HCT116 (cell line): Measurements from ENCODE around the gene ZNF652. TPM values are rescaled to one million over a fixed set of nuclear protein-coding genes. Genes with fewer than 3 reads are reported as not detected.

Experiments
- ATAC-seq: fragments of 200-7000 bp; cut with Tn5 transposase; 2 replicates; pipeline ENCODE4 v1.9.1; 2020; ENCODE audit warnings: mild to moderate bottlenecking, moderate library complexity
- BruUV-seq: library from RNA; stranded (reverse); fragments of 400-500 nt; replicated peaks from 2 replicates; lab custom pipeline; 2021; lab: Mats Ljungman, UMichigan
- CTCF ChIA-PET: fragments of 300-600 bp; sonication (Branson Sonifier 250); formaldehyde crosslinking; loops from one replicate; lab custom pipeline; 2021; ENCODE audit warnings: antibody characterized with exemption; lab: Charles Lee
- POLR2A ChIA-PET: fragments of 300-600, 350-600 bp; sonication (Branson Sonifier 250); formaldehyde crosslinking; loops from one replicate; lab custom pipeline; 2021; ENCODE audit warnings: antibody characterized with exemption; lab: Charles Lee
- RAD21 ChIA-PET, 2 experiments: fragments of 300-600 bp; sonication (Branson Sonifier 250); formaldehyde crosslinking; loops; one replicate each; lab custom pipeline; 2023; ENCODE audit warnings: low total read pairs in 2 of 2; ENCODE audit not compliant: uncharacterized antibody in 2 of 2, unreplicated experiment in 2 of 2, low non-redundant PET in 1 of 2; lab: Charles Lee
- DNase-seq: peaks from one replicate; pipeline ENCODE4 v3.0.0-alpha.2; 2010; ENCODE audit warnings: low read depth, low spot score
- H2AFZ ChIP-seq: fragments of 200-600 bp; shearing (Covaris generic), sonication (generic); 2 replicates; pipeline ENCODE4 v1.6.1; 2017; ENCODE audit warnings: low read depth, mixed run types, mixed read lengths, antibody characterized with exemption, low read length; ENCODE audit not compliant: poor library complexity, severe bottlenecking
- H3K27ac ChIP-seq: 2 replicates; pipeline ENCODE4 v1.5.1; 2012; ENCODE audit warnings: low read depth, low read length
- H3K27me3 ChIP-seq: fragments of 200-600 bp; sonication (generic); 2 replicates; pipeline ENCODE4 v1.6.1; 2016; ENCODE audit warnings: mixed run types, low read length, mixed read lengths; ENCODE audit not compliant: insufficient read depth
- H3K36me3 ChIP-seq, 2 experiments: fragments of 200-500 bp in 1 of 2; fragments of 200-600 bp in 1 of 2; sonication (Bioruptor generic) in 1 of 2; sonication (generic) in 1 of 2; 2 replicates each; pipeline versions ENCODE4 v1.5.1 to v1.6.1; 2014 to 2016; ENCODE audit warnings: low read length in 2 of 2, inconsistent platforms in 1 of 2, mixed read lengths in 1 of 2, mixed run types in 1 of 2; ENCODE audit not compliant: insufficient read depth in 2 of 2, control insufficient read depth in 1 of 2
- H3K4me1 ChIP-seq, 2 experiments: fragments of 200-600 bp in 1 of 2; sonication (generic) in 1 of 2; 2 replicates each; pipeline versions ENCODE4 v1.5.1 to v1.6.1; 2012 to 2017; ENCODE audit warnings: low read length in 2 of 2, inconsistent platforms in 1 of 2, mild to moderate bottlenecking in 1 of 2, mixed read lengths in 1 of 2, mixed run types in 1 of 2, moderate library complexity in 1 of 2; ENCODE audit not compliant: insufficient read depth in 2 of 2, control insufficient read depth in 1 of 2
- H3K4me2 ChIP-seq: fragments of 200-600 bp; sonication (generic); 2 replicates; pipeline ENCODE4 v1.6.1; 2017; ENCODE audit warnings: mixed run types, low read length, mixed read lengths
- H3K4me3 ChIP-seq, 2 experiments: fragments of 200-600 bp in 1 of 2; sonication (generic) in 1 of 2; replicated peaks in 1 of 2; 2 replicates each; pipeline ENCODE4 v1.5.1; 2011 to 2016; ENCODE audit warnings: low read length in 2 of 2, control low read depth in 1 of 2, low read depth in 1 of 2, mild to moderate bottlenecking in 1 of 2, mixed read lengths in 1 of 2, mixed run types in 1 of 2
- H3K79me2 ChIP-seq: fragments of 200-600 bp; sonication (generic); 2 replicates; pipeline ENCODE4 v1.6.1; 2017; ENCODE audit warnings: mild to moderate bottlenecking, mixed run types, low read length, moderate library complexity, mixed read lengths; ENCODE audit not compliant: insufficient read depth
- H3K9ac ChIP-seq: fragments of 200-600 bp; sonication (generic); 2 replicates; pipeline ENCODE4 v1.6.1; 2016; ENCODE audit warnings: low read length, mixed read lengths
- H3K9me2 ChIP-seq: fragments of 200-600 bp; sonication (generic), shearing (Covaris generic); 2 replicates; pipeline ENCODE4 v1.6.1; 2017; ENCODE audit warnings: mixed run types, mild to moderate bottlenecking, moderate library complexity; ENCODE audit not compliant: insufficient read depth
- H3K9me3 ChIP-seq, 2 experiments: fragments of 200-500 bp in 1 of 2; fragments of 200-600 bp in 1 of 2; sonication (Bioruptor generic) in 1 of 2; sonication (generic) in 1 of 2; 2 replicates each; pipeline ENCODE4 v1.6.1; 2014 to 2017; ENCODE audit warnings: low read length in 2 of 2, mixed read lengths in 2 of 2, inconsistent platforms in 1 of 2, low read depth in 1 of 2, mild to moderate bottlenecking in 1 of 2, mixed run types in 1 of 2, moderate library complexity in 1 of 2; ENCODE audit not compliant: control insufficient read depth in 1 of 2, insufficient read depth in 1 of 2
- H4K20me1 ChIP-seq: fragments of 200-600 bp; sonication (generic), shearing (Covaris generic); 2 replicates; pipeline ENCODE4 v1.6.1; 2017; ENCODE audit warnings: mixed run types, mild to moderate bottlenecking, moderate library complexity; ENCODE audit not compliant: insufficient read depth
- EZH2phosphoT487 ChIP-seq: fragments of 200-600 bp; IDR thresholded peaks from 2 replicates; pipeline ENCODE4 v1.6.1; 2018; ENCODE audit warnings: antibody characterized with exemption, borderline replicate concordance
- FOSL1 ChIP-seq: IDR thresholded peaks from 2 replicates; pipeline ENCODE4 v1.6.1; 2012; ENCODE audit warnings: low read depth
- JUND ChIP-seq: IDR thresholded peaks from 2 replicates; pipeline ENCODE4 v1.6.1; 2012
- POLR2A ChIP-seq: IDR thresholded peaks from 2 replicates; pipeline ENCODE4 v1.7.0; 2011; ENCODE audit warnings: borderline replicate concordance; ENCODE audit not compliant: insufficient read depth, insufficient read length; ENCODE audit errors: extremely low read depth
- POLR2AphosphoS5 ChIP-seq: IDR thresholded peaks from 2 replicates; pipeline ENCODE4 v1.6.1; 2011; ENCODE audit warnings: mild to moderate bottlenecking, low read depth, low read length, moderate library complexity
- SRF ChIP-seq: IDR thresholded peaks from 2 replicates; pipeline ENCODE4 v1.6.1; 2012; ENCODE audit warnings: low read depth
- ZFX ChIP-seq: fragments of 450-650 bp; IDR thresholded peaks from 2 replicates; pipeline ENCODE4 v1.6.1; 2017
- intact Hi-C: fragments of 100-400 bp; cut with micrococcal nuclease; formaldehyde crosslinking; loops from 2 replicates; pipeline ENCODE4 v1.10.0; 2022
- total RNA-seq: library from RNA; stranded (reverse); gene quantifications from one replicate; pipeline ENCODE4 v1.2.1, GENCODE V29; 2021; ENCODE audit not compliant: unreplicated experiment
- TF ChIP-seq, protein P1 (sequence below): IDR thresholded peaks from 2 replicates; pipeline ENCODE4 v1.6.1; 2012

Gene ZNF652
- total RNA-seq, 1 experiment from 2014 or later: 27.8 TPM

DNA sequence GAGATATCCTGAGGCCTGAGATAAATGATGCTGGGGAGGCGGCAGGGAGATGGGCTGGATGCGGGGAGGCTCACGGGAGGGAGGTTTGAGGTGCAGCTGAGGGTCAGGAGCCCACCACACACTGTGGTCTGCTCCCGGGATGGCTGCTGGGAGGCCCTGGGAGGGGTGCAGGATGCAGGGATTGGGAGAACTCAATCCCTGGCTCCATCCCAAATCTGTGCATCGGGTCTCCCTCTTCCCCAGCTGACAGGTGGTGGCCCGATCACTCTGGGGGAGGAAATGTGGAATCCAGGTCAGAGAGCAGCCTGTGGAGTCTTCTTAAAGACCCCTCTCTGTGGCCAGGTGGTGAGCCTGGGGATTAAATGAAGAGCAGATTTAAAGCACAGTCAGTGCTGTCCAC lies 40.7 kb upstream of the ZNF652 start:
- RAD21 ChIA-PET: no interaction called here
- ATAC-seq: no peak
- no TSS peak for BruUV-seq
- Histone ChIP-seq H3K4me2 (no peak overlapping the region), H3K4me1 (no peaks in the 10 kb centered on the region), H3K9me2 (no peaks in the 10 kb centered on the region), H3K9me3 (no peaks in the 10 kb centered on the region), H4K20me1 (no peaks in the 10 kb centered on the region), H3K4me3 (no peak overlapping the region), H3K79me2 (peaks cover 13% of the 10 kb centered on the region; the same call in 1 of the 2 replicates), H3K27ac (no peak overlapping the region), H3K36me3 (peaks cover 46 to 51% of the 10 kb centered on the region in 2 experiments), H2AFZ (no peak overlapping the region), H3K9ac (no peak overlapping the region), H3K27me3 (no peaks in the 10 kb centered on the region)
- intact Hi-C loops: no loop called here
- TF ChIP-seq JUND (no peak), ZFX (no peak)
- TF ChIP-seq, protein P1, sequence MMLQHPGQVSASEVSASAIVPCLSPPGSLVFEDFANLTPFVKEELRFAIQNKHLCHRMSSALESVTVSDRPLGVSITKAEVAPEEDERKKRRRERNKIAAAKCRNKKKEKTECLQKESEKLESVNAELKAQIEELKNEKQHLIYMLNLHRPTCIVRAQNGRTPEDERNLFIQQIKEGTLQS: no peak
- POLR2A ChIA-PET: no interaction called here
- no peak for DNase-seq
- CTCF ChIA-PET: no interaction called here

DNA sequence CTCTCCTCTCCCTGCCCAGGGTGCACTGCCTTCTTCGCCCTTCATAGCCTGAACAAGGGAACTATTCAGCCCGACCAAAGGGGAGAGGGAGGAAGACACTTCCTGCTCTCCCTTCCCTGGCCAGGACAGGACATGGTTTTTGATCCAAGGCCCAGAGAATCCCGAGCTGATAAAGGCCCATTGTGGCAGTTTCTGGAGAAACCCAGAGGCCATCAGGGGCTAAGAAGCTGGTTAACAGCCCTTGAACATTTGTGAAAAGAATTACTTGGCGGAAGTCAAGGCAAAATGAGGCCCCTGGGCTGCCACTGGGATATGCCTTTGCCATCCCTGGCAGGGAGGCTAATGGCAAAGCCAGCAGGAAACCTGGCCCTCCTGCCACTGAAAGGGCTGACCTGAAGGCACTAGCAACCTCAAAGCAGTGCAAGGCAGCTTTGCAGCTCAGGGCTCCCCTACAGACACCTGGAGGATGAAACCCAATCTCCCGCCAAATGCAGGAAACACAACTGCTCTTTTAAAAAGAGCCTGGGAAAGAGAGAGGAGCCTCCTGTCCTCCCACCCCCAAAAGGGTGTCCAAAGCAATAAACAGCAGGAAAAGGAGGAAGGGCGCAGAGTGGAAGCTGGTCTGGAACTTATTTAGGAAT lies 40.0 kb upstream of the ZNF652 start:
- Histone ChIP-seq H2AFZ (no peak overlapping the region), H3K9me2 (no peaks in the 10 kb centered on the region), H3K9me3 (no peaks in the 10 kb centered on the region), H3K4me2 (no peak overlapping the region), H3K4me3 (no peak overlapping the region), H3K4me1 (no peaks in the 10 kb centered on the region), H3K27ac (no peak overlapping the region), H3K36me3 (peaks cover 40 to 45% of the 10 kb centered on the region in 2 experiments), H3K27me3 (no peaks in the 10 kb centered on the region), H4K20me1 (no peaks in the 10 kb centered on the region), H3K79me2 (peaks cover 7% of the 10 kb centered on the region; the same call in 1 of the 2 replicates), H3K9ac (no peak overlapping the region)
- DNase-seq: no peak
- ATAC-seq: no peak
- ChIA-PET CTCF (no interaction called here), POLR2A (interaction anchor here (2.6 kb wide), 1 partner anchor 13 kb away, joined by 9 read pairs; the partner anchor contains the start of gene PHB1), RAD21 (no interaction called here)
- TF ChIP-seq POLR2A: no peak
- TF ChIP-seq EZH2phosphoT487: no peak
- no peak for TF ChIP-seq POLR2AphosphoS5
- no peak for TF ChIP-seq FOSL1
- no peak for TF ChIP-seq SRF
- no TSS peak for BruUV-seq
- intact Hi-C loops: no loop called here
